PFSK-1 (cell line): ENCODE measurements around the gene TAT.

Experiments used
- SIN3A ChIP-seq: IDR thresholded peaks from 2 replicates; pipeline ENCODE4 v1.6.1; 2012; ENCODE audit warnings: mild to moderate bottlenecking, low read length, moderate library complexity, borderline replicate concordance; ENCODE audit not compliant: insufficient read depth
- TAF1 ChIP-seq: IDR thresholded peaks from 2 replicates; pipeline ENCODE4 v1.6.1; 2012; ENCODE audit warnings: low read length, control low read depth, borderline replicate concordance; ENCODE audit not compliant: insufficient read depth
- TF ChIP-seq, protein P1 (sequence below), 2 experiments: IDR thresholded peaks; 2 replicates each; pipeline versions ENCODE4 v1.6.1 to v1.8.0; 2011 to 2012; ENCODE audit warnings: low read depth in 2 of 2, low read length in 2 of 2, control low read depth in 1 of 2, inconsistent platforms in 1 of 2, mild to moderate bottlenecking in 1 of 2, moderate library complexity in 1 of 2; ENCODE audit not compliant: insufficient read depth in 1 of 2

DNA sequence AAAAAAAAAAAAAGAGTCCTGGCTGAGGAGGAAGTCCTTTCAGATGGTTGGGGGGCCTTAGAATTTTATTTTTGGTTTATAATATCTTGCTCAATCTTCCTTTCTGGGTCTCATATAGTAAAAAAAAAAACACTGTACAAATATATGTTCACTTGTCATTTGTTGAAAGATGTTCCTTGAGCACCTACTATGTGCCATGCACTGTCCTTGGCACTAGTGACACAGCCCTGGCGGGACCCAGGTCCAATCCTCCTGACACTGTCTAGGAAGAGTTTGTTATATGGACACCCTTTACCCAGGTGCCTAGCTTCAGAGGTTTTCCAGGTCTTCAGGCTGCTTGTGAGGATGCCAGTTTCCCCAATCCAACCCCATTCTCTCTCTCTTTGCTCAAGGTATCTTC lies 48.6 kb downstream of the TAT start:
- TF ChIP-seq, protein P1, sequence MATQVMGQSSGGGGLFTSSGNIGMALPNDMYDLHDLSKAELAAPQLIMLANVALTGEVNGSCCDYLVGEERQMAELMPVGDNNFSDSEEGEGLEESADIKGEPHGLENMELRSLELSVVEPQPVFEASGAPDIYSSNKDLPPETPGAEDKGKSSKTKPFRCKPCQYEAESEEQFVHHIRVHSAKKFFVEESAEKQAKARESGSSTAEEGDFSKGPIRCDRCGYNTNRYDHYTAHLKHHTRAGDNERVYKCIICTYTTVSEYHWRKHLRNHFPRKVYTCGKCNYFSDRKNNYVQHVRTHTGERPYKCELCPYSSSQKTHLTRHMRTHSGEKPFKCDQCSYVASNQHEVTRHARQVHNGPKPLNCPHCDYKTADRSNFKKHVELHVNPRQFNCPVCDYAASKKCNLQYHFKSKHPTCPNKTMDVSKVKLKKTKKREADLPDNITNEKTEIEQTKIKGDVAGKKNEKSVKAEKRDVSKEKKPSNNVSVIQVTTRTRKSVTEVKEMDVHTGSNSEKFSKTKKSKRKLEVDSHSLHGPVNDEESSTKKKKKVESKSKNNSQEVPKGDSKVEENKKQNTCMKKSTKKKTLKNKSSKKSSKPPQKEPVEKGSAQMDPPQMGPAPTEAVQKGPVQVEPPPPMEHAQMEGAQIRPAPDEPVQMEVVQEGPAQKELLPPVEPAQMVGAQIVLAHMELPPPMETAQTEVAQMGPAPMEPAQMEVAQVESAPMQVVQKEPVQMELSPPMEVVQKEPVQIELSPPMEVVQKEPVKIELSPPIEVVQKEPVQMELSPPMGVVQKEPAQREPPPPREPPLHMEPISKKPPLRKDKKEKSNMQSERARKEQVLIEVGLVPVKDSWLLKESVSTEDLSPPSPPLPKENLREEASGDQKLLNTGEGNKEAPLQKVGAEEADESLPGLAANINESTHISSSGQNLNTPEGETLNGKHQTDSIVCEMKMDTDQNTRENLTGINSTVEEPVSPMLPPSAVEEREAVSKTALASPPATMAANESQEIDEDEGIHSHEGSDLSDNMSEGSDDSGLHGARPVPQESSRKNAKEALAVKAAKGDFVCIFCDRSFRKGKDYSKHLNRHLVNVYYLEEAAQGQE (IDR thresholded peaks at IDR 0.05; ENCODE audit: insufficient read depth in 1 of 2, low read depth in 2 of 2, low read length in 2 of 2) = no peak
- TF ChIP-seq SIN3A (no peak), TAF1 (no peak)
